ENCODE data around the gene NDUFAF2.

NDUFAF2 gene

DNA sequence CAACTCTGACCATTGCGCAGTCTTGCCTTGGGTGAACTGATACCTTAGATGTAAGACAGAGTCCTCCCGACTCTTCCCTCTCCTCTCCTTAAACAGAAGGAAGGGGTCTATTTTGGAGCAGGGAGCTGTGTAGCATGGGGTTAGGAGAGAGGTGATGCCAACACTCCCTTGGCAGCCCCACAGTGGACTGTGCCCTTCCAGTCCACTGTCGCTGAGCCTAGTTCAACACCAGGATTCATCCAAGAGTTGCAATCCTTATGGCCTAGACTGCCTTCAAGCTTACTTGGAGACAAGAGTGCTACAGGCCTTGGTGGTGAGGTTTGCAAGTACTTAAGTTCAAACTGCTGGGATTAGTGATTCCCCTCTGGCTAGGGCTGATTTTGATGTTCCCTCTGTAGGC, 51.4 kb downstream of the NDUFAF2 start:
- POLR2A ChIA-PET (ENCODE audit: low non-redundant PET) = no interaction called here

GRCh38 chr5:60997721-60998120, 52.7 kb downstream of the NDUFAF2 start:
- POLR2A ChIA-PET (ENCODE audit: low non-redundant PET) = no interaction called here
- CTCF ChIA-PET = no interaction called here

More for the DNA sequence above, 51.4 kb downstream of the NDUFAF2 start:
- DNase-seq (ENCODE audit: low spot score) = no peak
- no peak overlapping the region for H3K27ac ChIP-seq
- TF ChIP-seq, protein P1, sequence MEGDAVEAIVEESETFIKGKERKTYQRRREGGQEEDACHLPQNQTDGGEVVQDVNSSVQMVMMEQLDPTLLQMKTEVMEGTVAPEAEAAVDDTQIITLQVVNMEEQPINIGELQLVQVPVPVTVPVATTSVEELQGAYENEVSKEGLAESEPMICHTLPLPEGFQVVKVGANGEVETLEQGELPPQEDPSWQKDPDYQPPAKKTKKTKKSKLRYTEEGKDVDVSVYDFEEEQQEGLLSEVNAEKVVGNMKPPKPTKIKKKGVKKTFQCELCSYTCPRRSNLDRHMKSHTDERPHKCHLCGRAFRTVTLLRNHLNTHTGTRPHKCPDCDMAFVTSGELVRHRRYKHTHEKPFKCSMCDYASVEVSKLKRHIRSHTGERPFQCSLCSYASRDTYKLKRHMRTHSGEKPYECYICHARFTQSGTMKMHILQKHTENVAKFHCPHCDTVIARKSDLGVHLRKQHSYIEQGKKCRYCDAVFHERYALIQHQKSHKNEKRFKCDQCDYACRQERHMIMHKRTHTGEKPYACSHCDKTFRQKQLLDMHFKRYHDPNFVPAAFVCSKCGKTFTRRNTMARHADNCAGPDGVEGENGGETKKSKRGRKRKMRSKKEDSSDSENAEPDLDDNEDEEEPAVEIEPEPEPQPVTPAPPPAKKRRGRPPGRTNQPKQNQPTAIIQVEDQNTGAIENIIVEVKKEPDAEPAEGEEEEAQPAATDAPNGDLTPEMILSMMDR (conservative IDR thresholded peaks at IDR 0.05; ENCODE audit: low read depth) = no peak
- CTCF ChIA-PET = no interaction called here

DNA sequence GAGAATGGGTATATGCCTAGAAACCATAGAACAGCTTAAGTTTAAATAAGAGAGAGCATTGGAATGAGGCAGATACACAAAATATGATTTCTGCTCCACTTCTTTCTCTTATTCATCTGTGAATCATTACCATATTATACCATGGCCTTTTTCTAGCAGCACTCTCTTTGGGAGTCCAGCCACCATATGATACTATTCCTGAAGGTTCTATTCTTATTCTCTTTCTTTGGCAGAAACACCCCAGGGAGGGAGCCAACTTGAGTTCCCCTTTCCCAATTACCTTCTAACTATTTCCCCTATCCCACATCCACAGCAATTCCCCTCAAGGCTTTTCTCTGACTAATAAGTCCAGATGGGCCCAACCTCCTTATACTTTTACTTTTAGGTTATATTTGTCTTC, 55.9 kb downstream of the NDUFAF2 start:
- TF ChIP-seq, protein P1 (conservative IDR thresholded peaks at IDR 0.05; ENCODE audit: low read depth) = no peak
- POLR2A ChIA-PET (ENCODE audit: low non-redundant PET) = no interaction called here
- no peak for DNase-seq (ENCODE audit: low spot score)
- CTCF ChIA-PET = interaction anchor here (0.6 to 0.7 kb wide), 2 partner anchors 229 to 262 kb away, joined by 3 to 4 read pairs; no protein-coding TSS in a partner anchor
- no peak overlapping the region for H3K27ac ChIP-seq

More at GRCh38 chr5:60997721-60998120, 52.7 kb downstream of the NDUFAF2 start:
- no peak overlapping the region for H3K27ac ChIP-seq
- TF ChIP-seq, protein P1 (conservative IDR thresholded peaks at IDR 0.05; ENCODE audit: low read depth) = no peak
- no peak for DNase-seq (ENCODE audit: low spot score)

- ChIA-PET CTCF (no interaction called here), POLR2A (ENCODE audit: low non-redundant PET) (no interaction called here)
- TF ChIP-seq, protein P1 (conservative IDR thresholded peaks at IDR 0.05; ENCODE audit: low read depth) = no peak
- DNase-seq (ENCODE audit: low spot score) = no peak
- H3K27ac ChIP-seq = no peak overlapping the region
Measured at GRCh38 chr5:61001647-61002046, 56.6 kb downstream of the NDUFAF2 start.

GRCh38 chr5:61002611-61003355, 57.8 kb downstream of the NDUFAF2 start:
- TF ChIP-seq, protein P1 (conservative IDR thresholded peaks at IDR 0.05; ENCODE audit: low read depth) = no peak
- no peak overlapping the region for H3K27ac ChIP-seq
- DNase-seq (ENCODE audit: low spot score) = no peak
- POLR2A ChIA-PET (ENCODE audit: low non-redundant PET) = no interaction called here
- CTCF ChIA-PET = no interaction called here

GRCh38 chr5:61004448-61004847, 59.4 kb downstream of the NDUFAF2 start:
- TF ChIP-seq, protein P1 (conservative IDR thresholded peaks at IDR 0.05; ENCODE audit: low read depth) = no peak
- ChIA-PET POLR2A (ENCODE audit: low non-redundant PET) (no interaction called here), CTCF (interaction anchor here (0.5 kb wide), 1 partner anchor 46 kb away, joined by 4 read pairs; no protein-coding TSS in a partner anchor)
- DNase-seq (ENCODE audit: low spot score) = no peak
- H3K27ac ChIP-seq = no peak overlapping the region

Data from RWPE1 (cell line).